NCI-H1092 (cell line): ENCODE measurements around the gene XDH.

Experiments used
- DNase-seq: peaks from one replicate; lab custom pipeline; 2025; lab: John Stamatoyannopoulos, UW

Gene XDH

GRCh38 chr2:31402388-31402787, 12.2 kb downstream of the XDH start:
- DNase-seq, result no peak

DNA sequence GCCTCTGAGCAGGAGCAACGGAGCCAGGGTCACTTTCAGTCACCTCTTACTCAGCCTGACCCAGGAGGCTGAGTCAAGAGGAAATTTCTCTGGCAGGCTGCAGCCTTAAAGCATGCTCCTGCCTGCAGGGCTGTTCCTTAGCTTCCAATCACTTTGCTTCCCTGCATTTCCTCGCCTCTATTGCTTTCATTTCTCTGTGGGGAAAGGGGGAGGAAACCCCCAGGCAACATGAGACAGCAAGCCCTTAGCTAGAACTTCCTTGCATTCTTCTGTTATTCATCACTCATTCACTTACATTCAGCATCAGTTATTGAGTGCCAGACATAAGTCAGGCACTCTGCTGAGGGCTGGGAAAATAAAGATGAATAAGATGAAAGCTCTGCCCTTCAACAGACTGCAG, 13.0 kb downstream of the XDH start:
- no peak for DNase-seq

DNA sequence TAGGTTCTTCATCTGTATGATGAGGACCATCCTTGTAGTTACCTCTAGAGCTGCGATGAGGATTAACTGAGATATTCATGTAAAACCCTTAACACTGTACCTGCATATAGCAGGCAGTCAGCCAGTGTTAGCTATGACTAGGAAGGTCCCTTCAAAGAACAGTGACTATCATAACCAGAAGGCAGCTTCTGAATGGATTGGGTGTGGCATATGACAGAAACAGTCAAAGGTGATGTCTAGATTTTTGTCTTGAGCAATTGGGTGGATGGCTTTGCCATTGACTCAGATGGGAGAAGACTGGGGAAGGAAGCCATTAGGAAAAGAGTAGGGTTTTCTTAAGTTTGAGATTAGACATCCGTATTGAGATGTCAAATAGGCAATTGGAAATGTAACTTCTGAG, 15.7 kb downstream of the XDH start:
- DNase-seq, result no peak

- DNase-seq, result peak; percentile 40
Measured at GRCh38 chr2:31397094-31397493, 17.4 kb downstream of the XDH start.

DNA sequence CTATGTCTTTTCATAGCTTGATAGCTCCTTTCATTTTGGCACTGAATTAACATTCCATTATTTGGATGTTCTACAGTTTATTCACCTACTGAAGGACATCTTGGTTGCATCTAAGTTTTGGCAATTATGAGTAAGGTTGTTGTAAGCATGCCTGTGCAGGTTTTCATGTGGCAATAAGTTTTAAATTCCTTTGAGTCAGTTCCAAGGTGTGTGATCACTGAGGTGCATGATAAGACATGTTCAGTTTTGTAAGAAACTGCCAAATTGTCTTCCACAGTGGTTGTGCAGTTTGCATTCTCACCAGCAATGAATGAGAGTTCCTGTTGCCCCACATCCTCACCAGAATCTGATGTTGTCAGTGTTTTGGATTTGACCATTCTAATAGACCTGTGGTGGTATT, 24.2 kb downstream of the XDH start:
- no peak for DNase-seq

- no peak for DNase-seq
Measured at GRCh38 chr2:31388736-31389135, 25.8 kb downstream of the XDH start.

- no peak for DNase-seq
Measured at GRCh38 chr2:31387850-31388249, 26.7 kb downstream of the XDH start.

GRCh38 chr2:31386648-31387047, 27.9 kb downstream of the XDH start:
- no peak for DNase-seq

DNA sequence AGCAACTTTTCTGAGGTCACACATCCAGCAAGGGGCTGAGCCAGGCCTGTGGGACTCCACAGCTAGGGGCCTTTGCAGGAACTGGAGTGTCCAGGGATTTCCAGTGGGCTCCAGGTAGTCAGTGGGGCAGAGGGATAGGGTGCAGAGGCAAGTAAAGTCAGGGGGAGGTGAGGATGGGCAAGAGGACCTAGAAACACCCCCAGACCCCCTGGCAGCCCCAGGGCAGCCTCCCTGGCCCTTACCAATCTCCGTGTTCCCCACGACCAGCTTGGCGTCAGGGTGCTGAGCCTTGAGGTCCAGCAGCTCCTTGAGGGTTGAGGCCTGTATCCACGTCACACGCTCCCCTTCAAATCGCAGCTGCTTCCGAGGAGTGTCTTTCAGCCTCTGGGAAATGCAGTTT, 28.4 kb downstream of the XDH start:
- DNase-seq, result no peak

GRCh38 chr2:31384771-31385276, 29.7 kb downstream of the XDH start:
- no peak for DNase-seq

DNA sequence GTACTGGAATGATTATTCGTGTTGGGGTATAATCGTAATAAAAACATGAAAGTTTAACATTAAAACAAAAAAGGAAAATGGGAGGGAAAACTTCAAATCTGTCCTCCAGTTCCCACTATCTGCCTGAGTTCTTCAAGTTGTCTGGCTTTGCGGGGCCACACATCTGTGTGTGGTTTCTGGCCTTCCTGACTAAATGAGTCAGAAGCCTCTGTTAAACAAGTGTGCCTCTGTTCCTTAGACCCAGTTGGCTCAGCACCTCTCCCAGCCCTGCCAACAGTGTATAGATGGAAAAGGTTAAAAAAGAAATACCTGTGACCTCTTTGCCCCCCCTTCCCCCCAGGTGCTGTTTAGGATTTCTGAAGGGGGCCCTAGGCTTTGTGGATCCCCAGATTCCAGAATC, 30.2 kb downstream of the XDH start:
- no peak for DNase-seq

GRCh38 chr2:31383471-31384153, 30.9 kb downstream of the XDH start:
- DNase-seq, result no peak

DNA sequence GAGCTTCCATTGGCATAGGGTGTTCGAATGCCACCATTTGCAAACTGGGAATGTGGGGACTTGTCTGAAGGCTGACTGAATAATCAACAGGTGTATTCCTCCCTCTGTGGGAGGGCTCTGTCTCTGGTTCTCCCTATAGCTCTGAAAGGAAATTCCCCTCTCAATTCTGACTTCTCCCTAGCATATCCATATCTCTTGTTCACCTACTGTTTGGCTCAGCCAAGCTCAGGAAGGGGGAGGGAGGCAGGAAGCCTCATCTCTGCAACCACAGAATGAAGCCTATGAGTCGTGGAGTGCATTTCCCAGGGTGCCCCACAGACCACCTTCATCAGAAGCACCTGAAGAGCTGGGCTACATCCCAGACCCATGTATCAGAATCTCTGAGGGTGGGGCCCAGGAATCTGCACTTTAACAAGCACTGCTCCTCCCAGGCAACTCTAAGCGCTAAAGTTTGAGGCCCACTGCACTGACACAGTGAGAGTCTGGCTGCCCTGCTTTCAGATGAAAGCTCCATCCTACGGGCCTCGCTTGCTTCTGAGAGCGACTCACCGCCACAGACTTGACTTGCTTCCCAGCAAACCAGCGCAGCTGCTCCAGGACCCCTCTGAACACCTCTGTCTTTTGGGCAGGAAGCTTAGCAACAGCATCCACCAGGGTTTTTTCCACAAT, 32.0 kb downstream of the XDH start:
- no peak for DNase-seq

DNA sequence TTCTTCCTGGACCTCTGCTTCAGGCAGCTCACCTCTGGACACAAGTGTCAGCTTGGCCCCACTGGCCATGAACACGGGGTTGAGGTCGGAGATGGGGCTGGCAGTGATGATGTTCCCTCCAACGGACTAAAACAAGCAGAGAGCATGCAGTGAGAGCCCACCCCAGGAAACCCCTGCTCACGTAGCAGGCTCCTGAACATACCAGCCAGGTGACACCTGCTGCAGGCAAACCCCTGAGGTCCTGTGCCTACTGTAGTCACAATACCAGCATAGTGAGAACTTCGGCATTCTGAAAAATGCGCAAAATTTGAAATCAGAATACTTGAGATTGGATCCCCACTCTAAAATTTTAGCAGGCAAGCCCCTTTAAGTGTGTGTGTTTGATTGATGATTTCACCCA, 32.9 kb downstream of the XDH start:
- DNase-seq, result no peak

GRCh38 chr2:31380243-31380642, 34.3 kb downstream of the XDH start:
- no peak for DNase-seq

- no peak for DNase-seq
Measured at GRCh38 chr2:31379747-31380146, 34.8 kb downstream of the XDH start.

DNA sequence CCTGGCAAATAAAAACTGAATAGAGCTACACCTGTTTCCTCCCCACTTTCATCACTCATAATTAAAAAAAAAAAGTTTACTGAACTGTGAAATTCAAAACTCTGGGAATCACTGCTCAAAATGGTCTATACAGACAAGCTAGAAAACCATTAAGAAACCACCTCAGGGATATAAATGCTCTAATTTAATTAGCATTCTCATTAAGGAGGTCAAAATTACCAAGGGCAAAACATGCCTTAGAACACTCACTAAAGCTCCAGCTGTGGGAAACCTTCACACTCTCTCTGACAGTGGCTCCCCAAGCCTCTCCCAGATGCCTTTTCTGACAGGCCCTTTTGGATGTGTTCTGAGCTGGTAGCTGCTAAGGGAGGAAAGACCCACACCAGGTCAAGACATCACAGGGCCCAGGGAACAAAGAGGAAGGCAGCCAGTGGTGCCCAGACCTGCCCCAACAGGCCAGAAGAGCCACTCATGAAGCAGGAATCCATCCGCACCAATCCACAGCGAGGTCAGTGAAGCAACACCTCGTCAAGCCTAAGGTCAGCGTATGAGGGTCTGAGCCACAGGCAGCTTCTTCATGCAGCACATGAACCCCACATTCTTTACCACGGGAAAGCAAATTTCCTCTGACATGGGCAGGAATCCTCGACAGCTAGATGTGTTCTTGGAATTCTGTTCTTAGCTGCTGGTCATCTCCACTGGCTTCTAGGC, 35.6 kb downstream of the XDH start:
- no peak for DNase-seq

- no peak for DNase-seq
Measured at GRCh38 chr2:31378389-31378788, 36.2 kb downstream of the XDH start.

DNA sequence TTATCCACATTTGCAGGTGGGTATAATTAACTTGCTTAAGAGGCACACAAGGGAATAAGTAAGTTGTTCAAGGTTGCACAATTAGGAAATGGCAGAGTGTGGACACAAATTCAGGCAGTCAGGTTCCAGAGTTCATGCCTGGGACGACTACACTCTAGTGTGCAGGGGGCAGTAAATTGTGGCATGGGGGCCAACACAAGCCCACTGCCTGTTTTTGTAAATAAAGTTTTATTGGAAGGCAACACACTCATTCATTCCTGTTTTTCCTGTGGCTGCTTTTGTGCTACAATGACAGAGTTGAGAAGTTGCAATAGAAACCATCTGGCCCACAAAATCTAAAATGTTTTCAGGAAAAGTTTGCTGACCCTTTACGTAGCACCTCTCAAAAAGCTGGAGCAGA, 41.4 kb downstream of the XDH start:
- no peak for DNase-seq

- DNase-seq, result no peak
Measured at GRCh38 chr2:31372097-31372496, 42.4 kb downstream of the XDH start.

GRCh38 chr2:31371691-31372090, 42.9 kb downstream of the XDH start:
- no peak for DNase-seq

DNA sequence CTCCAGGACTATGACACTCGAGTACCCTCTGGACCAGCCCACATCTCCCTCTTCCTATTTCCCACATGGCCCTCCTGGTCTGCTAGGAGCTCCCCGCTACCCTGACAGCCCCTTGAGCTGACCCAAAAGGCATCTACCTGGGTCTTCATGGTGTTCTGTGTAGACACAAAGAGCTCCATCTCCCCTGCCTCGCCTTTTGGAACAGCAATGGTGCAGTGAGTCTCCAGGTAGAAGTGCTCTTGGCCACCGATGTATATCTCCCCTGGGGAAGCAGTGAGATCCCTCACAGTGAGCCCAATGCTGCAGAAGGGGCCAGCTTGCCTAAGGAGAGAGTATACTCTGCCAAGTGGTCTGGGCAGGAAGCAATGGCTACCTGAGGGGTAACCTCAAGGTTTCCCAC, 47.8 kb downstream of the XDH start:
- no peak for DNase-seq

DNA sequence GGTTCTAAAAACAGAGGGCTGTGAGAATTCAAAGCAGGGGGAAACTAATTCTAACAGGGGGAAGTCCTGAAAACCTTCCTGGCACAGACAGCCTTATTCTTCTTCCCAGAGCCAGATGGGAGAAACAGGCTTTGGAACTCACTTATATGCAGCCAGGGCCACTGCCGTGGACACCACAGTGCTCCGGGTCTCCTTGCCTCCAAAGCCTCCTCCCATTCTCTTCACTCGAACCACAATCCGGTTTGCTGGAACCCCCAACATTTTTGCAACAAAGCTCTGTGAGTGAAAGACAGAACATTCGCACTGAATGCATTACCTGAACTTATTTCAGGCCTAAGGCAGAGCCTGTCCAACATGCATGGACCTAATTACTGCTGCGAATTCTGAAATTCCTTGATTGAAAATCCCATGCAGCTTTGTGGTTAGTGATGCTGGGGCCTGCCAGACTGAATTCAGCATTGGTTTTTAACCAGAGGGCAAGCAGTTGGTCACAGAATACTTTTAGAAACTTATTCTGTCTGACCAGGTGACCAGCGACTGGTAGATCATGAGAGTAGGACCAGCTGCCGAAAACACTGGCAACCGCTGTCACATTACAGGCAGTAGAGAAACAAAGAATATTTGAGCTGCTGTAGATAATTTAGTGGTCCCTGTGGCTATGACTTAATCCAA, 48.6 kb downstream of the XDH start:
- no peak for DNase-seq
